ENCODE results near the gene SECTM1.
"Not testable (repeated sequence)": the region's sequence is repeated elsewhere in the genome, so short reads cannot be mapped to it uniquely, and the experiment has no call there.

SECTM1 gene

DNA sequence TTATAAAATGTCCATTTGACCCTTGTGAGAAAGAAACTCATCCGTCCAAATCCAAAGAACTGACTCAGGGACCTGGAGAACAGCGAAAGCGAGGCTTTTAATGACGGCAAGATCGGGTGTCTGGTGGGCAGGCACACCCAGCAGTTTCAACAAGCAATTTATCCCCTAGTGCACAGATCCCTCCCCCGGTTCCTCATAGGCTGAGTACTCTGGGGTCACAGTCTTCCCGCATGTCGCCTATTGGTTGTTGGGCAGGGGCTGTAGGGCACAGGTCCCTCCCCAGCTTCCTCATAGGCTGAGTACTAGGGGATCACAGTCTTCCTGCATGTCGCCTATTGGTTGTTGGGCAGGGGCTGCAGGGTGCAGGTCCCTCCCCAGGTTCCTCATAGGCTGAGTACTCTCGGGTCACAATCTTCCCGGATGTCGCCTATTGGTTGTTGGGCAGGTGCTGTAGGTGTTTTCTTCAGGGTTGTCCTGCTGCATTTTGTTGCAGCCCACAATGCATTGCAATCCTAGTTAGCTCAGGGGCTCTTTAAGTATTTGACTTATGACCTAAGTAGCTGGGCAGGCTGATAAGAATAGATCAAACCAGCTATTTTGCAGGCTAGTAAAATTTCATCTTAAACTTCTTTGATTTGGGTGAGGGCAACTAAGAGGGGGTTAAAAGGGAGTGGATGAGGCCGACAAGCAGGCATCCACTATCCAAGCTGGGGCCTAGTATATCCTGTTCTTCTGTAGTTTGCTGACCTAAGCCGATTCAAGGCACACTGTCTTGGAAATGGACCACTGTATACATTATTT is 34.4 kb upstream of the SECTM1 start:
- Histone ChIP-seq H3K4me3 (ENCODE audit: low read depth in 1 of 5, low read length in 5 of 5) (no peak overlapping the region), H3K36me3 (ENCODE audit: control insufficient read depth in 5 of 5, insufficient read depth in 5 of 5, low read length in 5 of 5) (no peaks in the 10 kb centered on the region), H3K27me3 (ENCODE audit: control insufficient read depth in 5 of 5, insufficient read depth in 4 of 5, low read length in 5 of 5) (peaks cover 10 to 34% (median 27%) of the 10 kb centered on the region in 5 donors), H3K4me1 (ENCODE audit: control insufficient read depth in 5 of 5, insufficient read depth in 5 of 5, low read length in 5 of 5) (peaks cover 3 to 25% (median 15%) of the 10 kb centered on the region in 5 donors), H3K9ac (ENCODE audit: low read length in 5 of 5) (no peak overlapping the region), H3K9me3 (ENCODE audit: control insufficient read depth in 5 of 5, low read length in 5 of 5) (no peaks in the 10 kb centered on the region), H3K27ac (ENCODE audit: low read depth, low read length) (no peak overlapping the region)

- H3K9ac ChIP-seq (ENCODE audit: low read length in 5 of 5), result no peak overlapping the region
- H3K27me3 ChIP-seq (ENCODE audit: control insufficient read depth in 5 of 5, insufficient read depth in 4 of 5, low read length in 5 of 5), result peaks cover 10 to 23% (median 15%) of the 10 kb centered on the region in 5 donors
- H3K27ac ChIP-seq (ENCODE audit: low read depth, low read length), result no peak overlapping the region
- H3K4me1 ChIP-seq (ENCODE audit: control insufficient read depth in 5 of 5, insufficient read depth in 5 of 5, low read length in 5 of 5), result peaks cover 3 to 16% (median 12%) of the 10 kb centered on the region in 5 donors
- no peak overlapping the region for H3K4me3 ChIP-seq (ENCODE audit: low read depth in 1 of 5, low read length in 5 of 5)
- no peaks in the 10 kb centered on the region for H3K9me3 ChIP-seq (ENCODE audit: control insufficient read depth in 5 of 5, low read length in 5 of 5)
- no peaks in the 10 kb centered on the region for H3K36me3 ChIP-seq (ENCODE audit: control insufficient read depth in 5 of 5, insufficient read depth in 5 of 5, low read length in 5 of 5)
Observed at GRCh38 chr17:82366749-82367148, 33.2 kb upstream of the SECTM1 start.

- no peak overlapping the region for H3K4me3 ChIP-seq (ENCODE audit: low read depth in 1 of 5, low read length in 5 of 5)
- H3K4me1 ChIP-seq (ENCODE audit: control insufficient read depth in 5 of 5, insufficient read depth in 5 of 5, low read length in 5 of 5), result peaks cover 3 to 6% (median 6%) of the 10 kb centered on the region in 5 donors
- H3K9ac ChIP-seq (ENCODE audit: low read length in 5 of 5), result no peak overlapping the region
- no peaks in the 10 kb centered on the region for H3K9me3 ChIP-seq (ENCODE audit: control insufficient read depth in 5 of 5, low read length in 5 of 5)
- H3K27me3 ChIP-seq (ENCODE audit: control insufficient read depth in 5 of 5, insufficient read depth in 4 of 5, low read length in 5 of 5), result peaks cover 5 to 15% (median 7%) of the 10 kb centered on the region in 5 donors
- no peak overlapping the region for H3K27ac ChIP-seq (ENCODE audit: low read depth, low read length)
- no peaks in the 10 kb centered on the region for H3K36me3 ChIP-seq (ENCODE audit: control insufficient read depth in 5 of 5, insufficient read depth in 5 of 5, low read length in 5 of 5)
Observed at GRCh38 chr17:82365606-82366295, 32.2 kb upstream of the SECTM1 start.

GRCh38 chr17:82361885-82362633 is 28.5 kb upstream of the SECTM1 start:
- Histone ChIP-seq H3K4me1 (ENCODE audit: control insufficient read depth in 5 of 5, insufficient read depth in 5 of 5, low read length in 5 of 5) (peaks cover 0 to 4% (median 2%) of the 10 kb centered on the region in 5 donors), H3K9ac (ENCODE audit: low read length in 5 of 5) (no peak overlapping the region), H3K36me3 (ENCODE audit: control insufficient read depth in 5 of 5, insufficient read depth in 5 of 5, low read length in 5 of 5) (no peaks in the 10 kb centered on the region), H3K9me3 (ENCODE audit: control insufficient read depth in 5 of 5, low read length in 5 of 5) (no peaks in the 10 kb centered on the region), H3K27ac (ENCODE audit: low read depth, low read length) (no peak overlapping the region), H3K27me3 (ENCODE audit: control insufficient read depth in 5 of 5, insufficient read depth in 4 of 5, low read length in 5 of 5) (peaks cover 7 to 18% (median 12%) of the 10 kb centered on the region in 5 donors), H3K4me3 (ENCODE audit: low read depth in 1 of 5, low read length in 5 of 5) (no peak overlapping the region)

DNA sequence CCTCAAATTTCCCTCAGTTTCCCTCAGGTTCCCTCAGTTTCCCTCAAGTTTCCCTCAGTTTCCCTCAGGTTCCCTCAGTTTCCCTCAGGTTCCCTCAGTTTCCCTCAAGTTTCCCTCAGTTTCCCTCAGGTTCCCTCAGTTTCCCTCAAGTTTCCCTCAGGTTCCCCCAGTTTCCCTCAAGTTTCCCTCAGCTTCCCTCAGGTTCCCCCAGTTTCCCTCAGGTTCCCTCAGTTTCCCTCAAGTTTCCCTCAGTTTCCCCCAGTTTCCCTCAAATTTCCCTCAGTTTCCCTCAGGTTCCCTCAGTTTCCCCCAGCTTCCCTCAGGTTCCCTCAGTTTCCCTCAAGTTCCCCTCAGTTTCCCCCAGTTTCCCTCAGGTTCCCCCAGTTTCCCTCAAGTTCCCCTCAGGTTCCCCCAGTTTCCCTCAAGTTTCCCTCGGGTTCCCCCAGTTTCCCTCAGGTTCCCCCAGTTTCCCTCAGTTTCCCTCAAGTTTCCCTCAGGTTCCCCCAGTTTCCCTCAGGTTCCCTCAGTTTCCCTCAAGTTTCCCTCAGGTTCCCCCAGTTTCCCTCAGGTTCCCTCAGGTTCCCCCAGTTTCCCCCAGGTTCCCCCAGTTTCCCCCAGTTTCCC is 26.0 kb upstream of the SECTM1 start:
- not testable (repeated sequence) for H3K4me3 ChIP-seq (ENCODE audit: low read depth in 1 of 5, low read length in 5 of 5); H3K27ac ChIP-seq (ENCODE audit: low read depth, low read length); H3K4me1 ChIP-seq (ENCODE audit: control insufficient read depth in 5 of 5, insufficient read depth in 5 of 5, low read length in 5 of 5); H3K9me3 ChIP-seq (ENCODE audit: control insufficient read depth in 5 of 5, low read length in 5 of 5); H3K36me3 ChIP-seq (ENCODE audit: control insufficient read depth in 5 of 5, insufficient read depth in 5 of 5, low read length in 5 of 5); H3K9ac ChIP-seq (ENCODE audit: low read length in 5 of 5)
- H3K27me3 ChIP-seq (ENCODE audit: control insufficient read depth in 5 of 5, insufficient read depth in 4 of 5, low read length in 5 of 5), result peaks cover 10 to 39% (median 24%) of the 10 kb centered on the region in 5 donors

DNA sequence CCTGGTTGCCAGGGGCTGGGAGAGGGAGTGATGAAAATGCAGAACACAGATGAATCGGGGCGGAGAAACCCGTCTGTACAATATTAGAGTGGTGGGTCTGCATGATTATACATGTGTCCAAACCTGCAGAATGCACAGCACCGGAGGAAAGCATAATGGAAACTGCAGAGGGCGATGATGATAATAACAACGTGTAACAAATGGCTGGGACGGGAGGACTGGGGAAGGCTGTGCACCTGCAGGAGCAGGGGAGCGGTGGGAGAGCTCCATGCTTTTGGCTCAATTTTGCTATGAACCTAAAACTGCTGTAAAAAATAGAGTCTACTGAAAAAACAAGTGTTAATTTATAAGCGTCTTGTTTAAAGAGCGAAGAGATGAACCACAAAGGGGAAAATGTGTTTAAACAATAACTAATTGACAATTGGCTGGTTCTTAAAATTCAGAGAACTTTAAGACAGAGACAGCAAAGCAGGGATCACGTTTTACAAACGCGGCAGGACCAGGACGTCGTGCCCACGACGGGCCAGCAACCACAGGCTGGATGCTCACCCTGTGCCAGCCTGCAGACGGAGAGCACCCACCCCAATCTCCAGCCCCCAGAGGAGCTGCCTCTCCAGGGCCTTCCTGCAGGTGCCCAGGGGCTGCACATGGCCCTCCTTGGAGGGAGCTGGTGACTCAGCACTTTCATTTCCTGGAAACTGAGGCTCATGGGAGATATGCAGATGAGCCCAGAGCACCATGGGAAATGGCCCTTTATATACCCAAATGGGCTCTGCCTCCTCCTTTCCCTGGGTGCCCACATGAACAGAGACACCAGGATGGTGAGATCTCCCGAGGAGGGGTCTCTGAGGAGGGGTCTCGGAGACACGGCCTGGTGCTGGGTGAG is 25.1 kb upstream of the SECTM1 start, which contains the start of gene TEX19:
TSS of gene TEX19 (plus strand) at position 783 of the 886 bp plus-strand sequence. CDS start 2,904 bp downstream, outside the sequence.
- no peak within 1 kb of the TSS for H3K9ac ChIP-seq (ENCODE audit: low read length in 5 of 5)
- peaks cover 10 to 41% (median 27%) of the 10 kb centered on the region in 5 donors for H3K27me3 ChIP-seq (ENCODE audit: control insufficient read depth in 5 of 5, insufficient read depth in 4 of 5, low read length in 5 of 5)
- no peaks in the 10 kb centered on the region for H3K9me3 ChIP-seq (ENCODE audit: control insufficient read depth in 5 of 5, low read length in 5 of 5)
- no peaks in the 10 kb centered on the region for H3K36me3 ChIP-seq (ENCODE audit: control insufficient read depth in 5 of 5, insufficient read depth in 5 of 5, low read length in 5 of 5)
- H3K4me3 ChIP-seq (ENCODE audit: low read depth in 1 of 5, low read length in 5 of 5), result no peak within 1 kb of the TSS
- H3K27ac ChIP-seq (ENCODE audit: low read depth, low read length), result no peak within 1 kb of the TSS
- H3K4me1 ChIP-seq (ENCODE audit: control insufficient read depth in 5 of 5, insufficient read depth in 5 of 5, low read length in 5 of 5), result peaks cover 0 to 4% (median 2%) of the 10 kb centered on the region in 5 donors

- peaks cover 0 to 4% (median 2%) of the 10 kb centered on the region in 5 donors for H3K4me1 ChIP-seq (ENCODE audit: control insufficient read depth in 5 of 5, insufficient read depth in 5 of 5, low read length in 5 of 5)
- peaks cover 10 to 42% (median 27%) of the 10 kb centered on the region in 5 donors for H3K27me3 ChIP-seq (ENCODE audit: control insufficient read depth in 5 of 5, insufficient read depth in 4 of 5, low read length in 5 of 5)
- no peak overlapping the region for H3K4me3 ChIP-seq (ENCODE audit: low read depth in 1 of 5, low read length in 5 of 5)
- H3K36me3 ChIP-seq (ENCODE audit: control insufficient read depth in 5 of 5, insufficient read depth in 5 of 5, low read length in 5 of 5), result no peaks in the 10 kb centered on the region
- no peaks in the 10 kb centered on the region for H3K9me3 ChIP-seq (ENCODE audit: control insufficient read depth in 5 of 5, low read length in 5 of 5)
- H3K9ac ChIP-seq (ENCODE audit: low read length in 5 of 5), result no peak overlapping the region
- no peak overlapping the region for H3K27ac ChIP-seq (ENCODE audit: low read depth, low read length)
Observed at GRCh38 chr17:82357394-82357793, 23.8 kb upstream of the SECTM1 start.

DNA sequence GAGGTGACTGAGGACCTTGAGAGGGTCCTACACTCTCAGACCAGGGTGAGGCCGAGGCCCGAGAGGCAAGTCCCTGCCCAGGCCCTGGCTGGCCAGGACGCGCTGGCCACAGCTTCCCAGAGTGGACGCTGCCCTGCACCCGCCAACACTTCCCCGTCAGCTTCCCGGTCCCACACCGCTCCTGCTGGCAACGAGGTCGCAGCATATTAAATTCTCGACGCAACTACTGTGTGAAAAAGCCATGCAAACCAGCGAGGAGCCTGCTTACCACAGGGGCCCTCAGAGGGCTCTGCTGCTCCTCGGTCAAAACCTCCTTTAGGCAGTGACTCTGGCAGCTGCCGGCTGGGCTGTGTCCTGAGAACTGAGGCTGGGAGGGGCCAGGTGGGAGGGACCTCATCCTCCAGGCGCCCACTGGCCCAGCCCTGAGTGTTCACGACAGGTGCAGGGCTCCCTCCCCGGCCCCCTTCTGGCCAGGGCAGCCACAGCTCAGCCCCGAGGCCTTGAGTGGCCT is 23.3 kb upstream of the SECTM1 start:
- Histone ChIP-seq H3K36me3 (ENCODE audit: control insufficient read depth in 5 of 5, insufficient read depth in 5 of 5, low read length in 5 of 5) (no peaks in the 10 kb centered on the region), H3K27ac (ENCODE audit: low read depth, low read length) (no peak overlapping the region), H3K4me3 (ENCODE audit: low read depth in 1 of 5, low read length in 5 of 5) (no peak overlapping the region), H3K27me3 (ENCODE audit: control insufficient read depth in 5 of 5, insufficient read depth in 4 of 5, low read length in 5 of 5) (peaks cover 10 to 42% (median 27%) of the 10 kb centered on the region in 5 donors), H3K9ac (ENCODE audit: low read length in 5 of 5) (no peak overlapping the region), H3K9me3 (ENCODE audit: control insufficient read depth in 5 of 5, low read length in 5 of 5) (no peaks in the 10 kb centered on the region), H3K4me1 (ENCODE audit: control insufficient read depth in 5 of 5, insufficient read depth in 5 of 5, low read length in 5 of 5) (peaks cover 0 to 6% (median 2%) of the 10 kb centered on the region in 5 donors)
